ENCODE data around the gene UBE2S.

UBE2S gene

GRCh38 chr19:55352040-55352439 lies 55.5 kb downstream of the UBE2S start:
- TF ChIP-seq SIN3A (IDR thresholded peaks at IDR 0.05; ENCODE audit: borderline replicate concordance, insufficient read depth, low read length) (no peak), TAF1 (IDR thresholded peaks at IDR 0.05; ENCODE audit: borderline replicate concordance, insufficient read depth, low read length) (no peak), FOXP2 (optimal IDR thresholded peaks at IDR 0.05; ENCODE audit: borderline replicate concordance, extremely low read depth, extremely low read length, insufficient read depth) (no peak), POLR2AphosphoS5 (IDR thresholded peaks at IDR 0.05; ENCODE audit: low read depth, low read length) (no peak), REST (IDR thresholded peaks at IDR 0.05; ENCODE audit: insufficient read depth in 1 of 2, low read depth in 2 of 2, low read length in 2 of 2) (no peak)

DNA sequence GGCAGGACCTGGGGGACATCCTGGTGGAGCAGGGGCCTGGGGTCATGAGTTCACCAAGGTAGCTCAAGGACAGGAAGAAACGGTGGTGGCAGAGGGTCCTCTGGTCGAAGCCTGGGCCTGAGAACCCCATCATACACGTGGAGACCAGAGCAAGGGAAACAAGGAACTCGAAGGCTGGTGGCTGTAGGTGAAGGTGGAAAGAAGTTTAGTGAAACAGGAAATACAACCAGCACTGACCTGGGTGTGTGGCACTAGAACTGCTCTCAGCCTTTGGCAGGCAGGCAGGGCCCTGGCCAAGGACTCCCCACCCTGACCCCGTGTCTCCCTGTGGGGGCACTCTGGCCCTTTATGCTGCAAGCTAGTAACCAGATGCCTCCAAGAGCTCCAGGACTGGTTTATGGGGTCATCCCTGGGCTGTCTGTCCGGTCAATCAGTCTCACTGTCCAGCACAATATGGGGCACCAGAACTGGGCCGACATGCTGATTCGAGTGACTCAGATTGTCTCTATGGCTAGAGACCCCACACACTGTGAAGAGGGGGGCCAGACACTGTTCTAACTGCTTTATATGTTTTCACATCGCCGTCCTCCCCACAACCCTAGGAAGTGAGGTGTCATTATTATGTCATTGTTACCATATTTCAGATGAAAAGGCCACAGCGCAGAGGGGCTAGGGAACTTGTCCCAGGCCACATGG lies 56.8 kb downstream of the UBE2S start:
- no peak for TF ChIP-seq TAF1 (IDR thresholded peaks at IDR 0.05; ENCODE audit: borderline replicate concordance, insufficient read depth, low read length)
- no peak for TF ChIP-seq SIN3A (IDR thresholded peaks at IDR 0.05; ENCODE audit: borderline replicate concordance, insufficient read depth, low read length)
- no peak for TF ChIP-seq FOXP2 (optimal IDR thresholded peaks at IDR 0.05; ENCODE audit: borderline replicate concordance, extremely low read depth, extremely low read length, insufficient read depth)
- TF ChIP-seq REST (IDR thresholded peaks at IDR 0.05; ENCODE audit: insufficient read depth in 1 of 2, low read depth in 2 of 2, low read length in 2 of 2), result no peak
- no peak for TF ChIP-seq POLR2AphosphoS5 (IDR thresholded peaks at IDR 0.05; ENCODE audit: low read depth, low read length)
